Large intestine (tissue), 3 donors: Measurements from ENCODE around the gene FAM186B. TPM values are rescaled to one million over a fixed set of nuclear protein-coding genes. Genes with fewer than 3 reads are reported as not detected.

Experiments used
- DNase-seq, 2 donors: peaks; one replicate each; pipeline versions ENCODE4 v3.0.0 to v3.0.0-alpha.2; 2013
- H3K27ac ChIP-seq: one replicate; pipeline ENCODE4 v1.5.1; 2013; ENCODE audit warnings: low read length
- H3K27me3 ChIP-seq: 2 replicates; pipeline ENCODE4 v1.6.1; 2013; ENCODE audit warnings: low read length; ENCODE audit not compliant: control insufficient read depth, insufficient read depth
- H3K36me3 ChIP-seq: 2 replicates; pipeline ENCODE4 v1.6.1; 2013; ENCODE audit warnings: low read length; ENCODE audit not compliant: control insufficient read depth, insufficient read depth
- H3K4me1 ChIP-seq: one replicate; pipeline ENCODE4 v1.6.1; 2013; ENCODE audit warnings: low read length; ENCODE audit not compliant: control insufficient read depth, insufficient read depth
- H3K4me3 ChIP-seq: one replicate; pipeline ENCODE4 v1.5.1; 2013; ENCODE audit warnings: low read length
- H3K9me3 ChIP-seq: one replicate; pipeline ENCODE4 v1.6.1; 2013; ENCODE audit warnings: mild to moderate bottlenecking, low read depth, low read length, moderate library complexity; ENCODE audit not compliant: control insufficient read depth
- WGBS: methylation state at CpG from one replicate; pipeline ENCODE4 v1.1.5; 2013; ENCODE audit warnings: low lambda C conversion rate; ENCODE audit not compliant: insufficient coverage; 5-methylcytosine and 5-hydroxymethylcytosine counted together
- polyA plus RNA-seq: library from polyadenylated mRNA; unstranded; fragments of 120-200 nt; gene quantifications from one replicate; pipeline ENCODE4 v1.2.1, GENCODE V29; 2013

Gene FAM186B
- polyA plus RNA-seq, 1 donor, result 0.91 TPM

DNA sequence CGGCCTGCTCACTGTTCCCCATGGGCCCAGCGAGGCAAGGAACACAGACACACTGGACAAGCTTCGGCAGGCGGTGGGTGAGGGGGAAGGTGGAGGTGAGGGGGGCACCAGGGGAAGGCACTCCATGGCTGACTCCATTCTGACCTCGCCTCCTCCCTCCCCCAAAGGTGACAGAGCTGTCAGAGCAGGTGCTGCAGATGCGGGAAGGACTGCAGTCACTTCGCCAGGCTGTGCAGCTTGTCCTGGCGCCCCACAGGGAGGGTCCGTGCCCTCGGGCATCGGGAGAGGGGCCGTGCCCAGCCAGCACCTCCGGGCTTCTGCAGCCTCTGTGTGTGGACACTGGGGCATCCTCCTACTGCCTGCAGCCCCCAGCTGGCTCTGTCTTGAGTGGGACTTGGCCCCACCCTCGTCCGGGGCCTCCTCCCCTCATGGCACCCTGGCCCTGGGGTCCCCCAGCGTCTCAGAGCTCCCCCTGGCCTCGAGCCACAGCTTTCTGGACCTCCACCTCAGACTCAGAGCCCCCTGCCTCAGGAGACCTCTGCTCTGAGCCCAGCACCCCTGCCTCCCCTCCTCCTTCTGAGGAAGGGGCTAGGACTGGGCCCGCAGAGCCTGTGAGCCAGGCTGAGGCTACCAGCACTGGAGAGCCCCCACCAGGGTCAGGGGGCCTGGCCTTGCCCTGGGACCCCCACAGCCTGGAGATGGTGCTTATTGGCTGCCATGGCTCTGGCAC is 48.1 kb downstream of the FAM186B start:
- Histone ChIP-seq H3K36me3 (peaks cover 62% of the 10 kb centered on the region), H3K27ac (no peak overlapping the region), H3K9me3 (no peaks in the 10 kb centered on the region), H3K4me3 (no peak overlapping the region), H3K4me1 (no peaks in the 10 kb centered on the region), H3K27me3 (no peaks in the 10 kb centered on the region)
- no CpG with 5 or more reads among the region's 18 CpGs for WGBS
- DNase-seq, result no peak

- DNase-seq, result no peak
- H3K27me3 ChIP-seq, result no peaks in the 10 kb centered on the region
- H3K9me3 ChIP-seq, result no peaks in the 10 kb centered on the region
- H3K27ac ChIP-seq, result no peak overlapping the region
- no CpG with 5 or more reads among the region's 12 CpGs for whole genome bisulfite sequencing
- no peak overlapping the region for H3K4me3 ChIP-seq
- H3K36me3 ChIP-seq, result peaks cover 54% of the 10 kb centered on the region
- no peaks in the 10 kb centered on the region for H3K4me1 ChIP-seq
These were observed 48.9 kb downstream of the FAM186B start for GRCh38 chr12:49556391-49557186.

- no peaks in the 10 kb centered on the region for H3K9me3 ChIP-seq
- H3K36me3 ChIP-seq, result peaks cover 49% of the 10 kb centered on the region
- peaks cover 8% of the 10 kb centered on the region for H3K4me1 ChIP-seq
- DNase-seq, result no peak
- no CpG with 5 or more reads among the region's 18 CpGs for WGBS
- H3K27me3 ChIP-seq, result no peaks in the 10 kb centered on the region
- H3K4me3 ChIP-seq, result no peak overlapping the region
- no peak overlapping the region for H3K27ac ChIP-seq
These were observed 49.6 kb downstream of the FAM186B start for GRCh38 chr12:49555631-49556390.

GRCh38 chr12:49554266-49554665 is 51.2 kb downstream of the FAM186B start:
- H3K9me3 ChIP-seq, result no peaks in the 10 kb centered on the region
- no peaks in the 10 kb centered on the region for H3K27me3 ChIP-seq
- H3K4me3 ChIP-seq, result no peak overlapping the region
- no CpG with 5 or more reads among the region's 15 CpGs for WGBS
- no peak for DNase-seq
- no peak overlapping the region for H3K27ac ChIP-seq
- peaks cover 23% of the 10 kb centered on the region for H3K4me1 ChIP-seq
- peaks cover 34% of the 10 kb centered on the region for H3K36me3 ChIP-seq

- Histone ChIP-seq H3K27me3 (peaks cover 6% of the 10 kb centered on the region), H3K36me3 (peaks cover 27% of the 10 kb centered on the region), H3K27ac (no peak overlapping the region), H3K4me3 (no peak overlapping the region), H3K9me3 (no peaks in the 10 kb centered on the region), H3K4me1 (peaks cover 29% of the 10 kb centered on the region)
- WGBS, result no CpG with 5 or more reads among the region's 2 CpGs
- no peak for DNase-seq
These were observed 51.8 kb downstream of the FAM186B start for GRCh38 chr12:49553512-49554088.

DNA sequence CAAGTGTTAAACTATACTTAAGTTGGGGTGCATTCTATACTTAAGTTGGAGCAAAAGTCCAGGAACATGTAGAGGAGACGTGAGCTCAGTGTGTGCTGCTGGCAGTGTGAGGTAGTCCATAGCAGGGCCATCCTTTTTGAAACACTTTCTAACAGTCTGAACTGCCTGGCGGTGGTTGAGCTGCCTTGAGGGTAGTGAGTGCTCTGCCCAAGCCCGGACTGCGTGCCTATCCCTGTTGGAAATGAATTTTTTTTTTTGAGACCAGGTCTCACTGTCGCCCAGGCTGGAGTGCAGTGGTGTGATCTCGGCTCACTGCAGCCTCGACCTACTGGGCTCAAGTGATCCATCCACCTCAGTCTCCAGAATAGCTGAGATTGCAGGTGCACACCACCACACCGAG is 52.5 kb downstream of the FAM186B start:
- Histone ChIP-seq H3K4me3 (no peak overlapping the region), H3K27me3 (peaks cover 10% of the 10 kb centered on the region), H3K27ac (no peak overlapping the region), H3K36me3 (peaks cover 20% of the 10 kb centered on the region), H3K4me1 (peaks cover 32% of the 10 kb centered on the region), H3K9me3 (no peaks in the 10 kb centered on the region)
- no CpG with 5 or more reads among the region's 8 CpGs for WGBS
- no peak for DNase-seq

- Histone ChIP-seq H3K36me3 (peaks cover 15% of the 10 kb centered on the region), H3K4me1 (peaks cover 32% of the 10 kb centered on the region), H3K9me3 (no peaks in the 10 kb centered on the region), H3K27me3 (peaks cover 10% of the 10 kb centered on the region), H3K27ac (no peak overlapping the region), H3K4me3 (no peak overlapping the region)
- DNase-seq, result no peak
- no CpG with 5 or more reads among the region's 9 CpGs for WGBS
These were observed 53.0 kb downstream of the FAM186B start for GRCh38 chr12:49552425-49552824.

GRCh38 chr12:49552014-49552413 is 53.4 kb downstream of the FAM186B start:
- DNase-seq, result no peak
- peaks cover 11% of the 10 kb centered on the region for H3K36me3 ChIP-seq
- no CpG with 5 or more reads among the region's 7 CpGs for WGBS
- H3K9me3 ChIP-seq, result no peaks in the 10 kb centered on the region
- H3K27me3 ChIP-seq, result peaks cover 10% of the 10 kb centered on the region
- peaks cover 32% of the 10 kb centered on the region for H3K4me1 ChIP-seq
- H3K27ac ChIP-seq, result no peak overlapping the region
- H3K4me3 ChIP-seq, result no peak overlapping the region

GRCh38 chr12:49550693-49551252 is 54.7 kb downstream of the FAM186B start:
- Histone ChIP-seq H3K4me3 (no peak overlapping the region), H3K27ac (peak overlapping the region; percentile 15), H3K36me3 (no peaks in the 10 kb centered on the region), H3K4me1 (peaks cover 32% of the 10 kb centered on the region), H3K27me3 (peaks cover 18% of the 10 kb centered on the region), H3K9me3 (no peaks in the 10 kb centered on the region)
- no CpG with 5 or more reads among the region's 6 CpGs for WGBS
- peak in 1 of 2 donors; percentile 60 for DNase-seq
